Calu3 (cell line): ENCODE measurements around the gene NSUN4. TPM values are rescaled to one million over a fixed set of nuclear protein-coding genes. Genes with fewer than 3 reads are reported as not detected.

Experiments
- BruUV-seq: library from RNA; stranded (reverse); fragments of 400-500 nt; replicated peaks from 2 replicates; lab custom pipeline; 2021; lab: Mats Ljungman, UMichigan
- CTCF ChIA-PET: fragments of 300-600 bp; sonication (Branson Sonifier 250); formaldehyde crosslinking; loops from one replicate; lab custom pipeline; 2022; ENCODE audit warnings: antibody characterized with exemption; lab: Charles Lee
- DNase-seq: peaks from one replicate; pipeline ENCODE4 v3.0.0; 2022
- H3K27ac Mint-ChIP-seq: one replicate; pipeline ENCODE4 v1.8.0; 2022; ENCODE audit warnings: mixed read lengths; ENCODE audit not compliant: unreplicated experiment
- H3K27me3 Mint-ChIP-seq: one replicate; pipeline ENCODE4 v1.8.0; 2022; ENCODE audit warnings: mixed read lengths; ENCODE audit not compliant: unreplicated experiment
- H3K36me3 Mint-ChIP-seq: one replicate; pipeline ENCODE4 v1.8.0; 2022; ENCODE audit warnings: mild to moderate bottlenecking, moderate library complexity, mixed read lengths; ENCODE audit not compliant: insufficient read depth, unreplicated experiment
- H3K4me1 Mint-ChIP-seq: one replicate; pipeline ENCODE4 v1.8.0; 2022; ENCODE audit warnings: mild to moderate bottlenecking, low read depth, mixed read lengths; ENCODE audit not compliant: unreplicated experiment
- H3K4me3 Mint-ChIP-seq: one replicate; pipeline ENCODE4 v1.8.0; 2022; ENCODE audit warnings: mild to moderate bottlenecking, low read depth, moderate library complexity, mixed read lengths; ENCODE audit not compliant: unreplicated experiment
- H3K9me3 Mint-ChIP-seq: one replicate; pipeline ENCODE4 v1.8.0; 2022; ENCODE audit warnings: low read depth, mixed read lengths; ENCODE audit not compliant: unreplicated experiment
- intact Hi-C: fragments of 100-400 bp; cut with micrococcal nuclease; formaldehyde crosslinking; loops from one replicate; pipeline ENCODE4 v1.10.0; 2022; ENCODE audit not compliant: unreplicated experiment
- total RNA-seq: library from RNA; stranded (reverse); gene quantifications from 2 replicates; pipeline ENCODE4 v1.2.3, GENCODE V29; 2022
- TF ChIP-seq, protein P1 (sequence below): fragments of 200-600 bp; IDR thresholded peaks from one replicate; pipeline ENCODE4 v1.8.0; 2022; ENCODE audit warnings: antibody characterized with exemption; ENCODE audit not compliant: unreplicated experiment

The NSUN4 gene
- total RNA-seq, 1 experiment from 2014 or later: 42.5 TPM

GRCh38 chr1:46369542-46370213 lies 29.1 kb downstream of the NSUN4 start:
- Mint-ChIP-seq H3K4me3 (no peak overlapping the region), H3K27ac (peak overlapping the region; percentile 0), H3K4me1 (peaks cover 20% of the 10 kb centered on the region), H3K9me3 (peaks cover 4% of the 10 kb centered on the region), H3K27me3 (no peaks in the 10 kb centered on the region), H3K36me3 (peaks cover 24% of the 10 kb centered on the region)
- no peak for DNase-seq
- BruUV-seq: no TSS peak
- intact Hi-C loops: no loop called here
- TF ChIP-seq, protein P1, sequence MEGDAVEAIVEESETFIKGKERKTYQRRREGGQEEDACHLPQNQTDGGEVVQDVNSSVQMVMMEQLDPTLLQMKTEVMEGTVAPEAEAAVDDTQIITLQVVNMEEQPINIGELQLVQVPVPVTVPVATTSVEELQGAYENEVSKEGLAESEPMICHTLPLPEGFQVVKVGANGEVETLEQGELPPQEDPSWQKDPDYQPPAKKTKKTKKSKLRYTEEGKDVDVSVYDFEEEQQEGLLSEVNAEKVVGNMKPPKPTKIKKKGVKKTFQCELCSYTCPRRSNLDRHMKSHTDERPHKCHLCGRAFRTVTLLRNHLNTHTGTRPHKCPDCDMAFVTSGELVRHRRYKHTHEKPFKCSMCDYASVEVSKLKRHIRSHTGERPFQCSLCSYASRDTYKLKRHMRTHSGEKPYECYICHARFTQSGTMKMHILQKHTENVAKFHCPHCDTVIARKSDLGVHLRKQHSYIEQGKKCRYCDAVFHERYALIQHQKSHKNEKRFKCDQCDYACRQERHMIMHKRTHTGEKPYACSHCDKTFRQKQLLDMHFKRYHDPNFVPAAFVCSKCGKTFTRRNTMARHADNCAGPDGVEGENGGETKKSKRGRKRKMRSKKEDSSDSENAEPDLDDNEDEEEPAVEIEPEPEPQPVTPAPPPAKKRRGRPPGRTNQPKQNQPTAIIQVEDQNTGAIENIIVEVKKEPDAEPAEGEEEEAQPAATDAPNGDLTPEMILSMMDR: no peak
- CTCF ChIA-PET: interaction anchor here (0.6 to 1.0 kb wide), 3 partner anchors 13 to 28 kb away, joined by 3 to 6 read pairs (median 6); no protein-coding TSS in a partner anchor

GRCh38 chr1:46370214-46370633 lies 29.6 kb downstream of the NSUN4 start:
- no TSS peak for BruUV-seq
- Mint-ChIP-seq H3K9me3 (peaks cover 4% of the 10 kb centered on the region), H3K27ac (peak overlapping the region; percentile 0), H3K36me3 (peaks cover 22% of the 10 kb centered on the region), H3K27me3 (no peaks in the 10 kb centered on the region), H3K4me1 (peaks cover 15% of the 10 kb centered on the region), H3K4me3 (no peak overlapping the region)
- DNase-seq: peak; percentile 40
- TF ChIP-seq, protein P1: no peak
- intact Hi-C loops: no loop called here
- CTCF ChIA-PET: interaction anchor here (0.7 kb wide), 1 partner anchor 235 kb away, joined by 6 read pairs; no protein-coding TSS in a partner anchor

GRCh38 chr1:46372431-46372830 lies 31.8 kb downstream of the NSUN4 start:
- Mint-ChIP-seq H3K4me3 (no peak overlapping the region), H3K27ac (peak overlapping the region; percentile 16), H3K9me3 (peaks cover 4% of the 10 kb centered on the region), H3K27me3 (no peaks in the 10 kb centered on the region), H3K4me1 (peaks cover 15% of the 10 kb centered on the region), H3K36me3 (peaks cover 24% of the 10 kb centered on the region)
- CTCF ChIA-PET: no interaction called here
- no TSS peak for BruUV-seq
- DNase-seq: no peak
- intact Hi-C loops: no loop called here
- TF ChIP-seq, protein P1: no peak

DNA sequence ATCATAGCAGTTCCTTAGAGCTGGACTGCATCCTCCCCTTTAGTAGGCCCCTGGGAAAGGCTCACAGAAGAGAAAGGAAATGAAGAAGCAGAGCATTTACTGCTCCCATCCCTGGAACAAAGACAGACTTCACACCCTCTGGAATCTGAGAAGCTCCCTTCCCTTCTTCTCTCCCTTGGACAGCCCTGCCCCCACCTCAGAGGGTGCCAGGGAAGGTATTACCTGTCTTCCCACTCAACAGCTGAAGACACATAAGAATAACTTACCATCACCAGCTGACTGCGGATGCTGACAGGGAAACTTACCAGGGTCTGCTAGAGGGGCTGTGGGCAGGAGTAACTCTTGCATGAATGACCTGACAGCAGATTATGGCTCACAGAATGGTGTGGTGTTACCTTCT lies 39.4 kb downstream of the NSUN4 start:
- Mint-ChIP-seq H3K27ac (no peak overlapping the region), H3K4me1 (no peaks in the 10 kb centered on the region), H3K4me3 (no peak overlapping the region), H3K27me3 (no peaks in the 10 kb centered on the region), H3K36me3 (peaks cover 5% of the 10 kb centered on the region), H3K9me3 (peaks cover 3% of the 10 kb centered on the region)
- BruUV-seq: no TSS peak
- intact Hi-C loops: no loop called here
- DNase-seq: no peak
- TF ChIP-seq, protein P1: no peak
- CTCF ChIA-PET: interaction anchor here (0.6 kb wide), 1 partner anchor 40 kb away, joined by 7 read pairs; no protein-coding TSS in a partner anchor
